Measurements from ENCODE around the gene ST13. TPM values are rescaled to one million over a fixed set of nuclear protein-coding genes. Genes with fewer than 3 reads are reported as not detected.
"Not testable (repeated sequence)": the region's sequence is repeated elsewhere in the genome, so short reads cannot be mapped to it uniquely, and the experiment has no call there.

The ST13 gene
- total RNA-seq, 1 experiment from 2014 or later: 136 TPM

DNA sequence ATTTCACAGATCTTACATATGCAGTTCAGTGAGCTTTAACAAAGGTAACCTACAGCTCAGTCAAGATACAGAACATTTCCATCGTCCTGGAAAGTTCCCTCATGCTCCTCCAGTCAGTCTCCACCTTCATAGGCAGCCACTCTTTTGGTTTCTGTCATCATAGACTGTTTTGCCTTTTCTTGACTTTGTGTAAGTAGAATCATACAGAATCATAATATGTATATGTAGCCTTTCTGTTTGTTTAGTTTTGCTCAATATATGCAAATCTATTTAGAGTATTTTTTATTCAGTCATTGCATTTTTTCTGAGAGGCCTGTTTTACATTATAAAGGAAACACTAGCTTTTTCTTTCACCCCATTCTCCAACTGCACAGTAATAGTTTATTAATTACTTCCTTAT is 20.5 kb upstream of the ST13 start:
- TF ChIP-seq EZH2phosphoT487 (IDR thresholded peaks at IDR 0.05; ENCODE audit: borderline replicate concordance, low read length): no peak
- TF ChIP-seq, protein P1, sequence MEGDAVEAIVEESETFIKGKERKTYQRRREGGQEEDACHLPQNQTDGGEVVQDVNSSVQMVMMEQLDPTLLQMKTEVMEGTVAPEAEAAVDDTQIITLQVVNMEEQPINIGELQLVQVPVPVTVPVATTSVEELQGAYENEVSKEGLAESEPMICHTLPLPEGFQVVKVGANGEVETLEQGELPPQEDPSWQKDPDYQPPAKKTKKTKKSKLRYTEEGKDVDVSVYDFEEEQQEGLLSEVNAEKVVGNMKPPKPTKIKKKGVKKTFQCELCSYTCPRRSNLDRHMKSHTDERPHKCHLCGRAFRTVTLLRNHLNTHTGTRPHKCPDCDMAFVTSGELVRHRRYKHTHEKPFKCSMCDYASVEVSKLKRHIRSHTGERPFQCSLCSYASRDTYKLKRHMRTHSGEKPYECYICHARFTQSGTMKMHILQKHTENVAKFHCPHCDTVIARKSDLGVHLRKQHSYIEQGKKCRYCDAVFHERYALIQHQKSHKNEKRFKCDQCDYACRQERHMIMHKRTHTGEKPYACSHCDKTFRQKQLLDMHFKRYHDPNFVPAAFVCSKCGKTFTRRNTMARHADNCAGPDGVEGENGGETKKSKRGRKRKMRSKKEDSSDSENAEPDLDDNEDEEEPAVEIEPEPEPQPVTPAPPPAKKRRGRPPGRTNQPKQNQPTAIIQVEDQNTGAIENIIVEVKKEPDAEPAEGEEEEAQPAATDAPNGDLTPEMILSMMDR (conservative IDR thresholded peaks at IDR 0.05; ENCODE audit: low read depth, low read length): no peak
- no peak for TF ChIP-seq EZH2 (IDR thresholded peaks at IDR 0.05; ENCODE audit: low read length, unreplicated experiment)
- H3K9me3 ChIP-seq (ENCODE audit: low read length): no peaks in the 10 kb centered on the region
- no TSS peak for BruUV-seq (replicated peaks)
- H3F3A ChIP-seq (ENCODE audit: low read length, unreplicated experiment): no peaks in the 10 kb centered on the region
- no peaks in the 10 kb centered on the region for H3K36me3 ChIP-seq (ENCODE audit: low read depth, low read length)
- DNase-seq (no peak), ATAC-seq (no peak)
- no peaks in the 10 kb centered on the region for H3K79me2 ChIP-seq (ENCODE audit: low read length)
- POLR2A ChIA-PET (ENCODE audit: unreplicated experiment): no interaction called here
- no peaks in the 10 kb centered on the region for H3K4me1 ChIP-seq (ENCODE audit: insufficient read depth, low read length)
- intact Hi-C loops (cut with micrococcal nuclease): no loop called here
- no peak overlapping the region for H3K9ac ChIP-seq (ENCODE audit: low read length)
- H3K27me3 ChIP-seq (ENCODE audit: low read length): no peaks in the 10 kb centered on the region
- CTCF ChIA-PET: no interaction called here
- H3K9me2 ChIP-seq (replicated peaks; ENCODE audit: low read length): no peaks in the 10 kb centered on the region
- no peak overlapping the region for H3K4me3 ChIP-seq (ENCODE audit: low read length)
- H2AFZ ChIP-seq (ENCODE audit: low read length): no peak overlapping the region
- no peak overlapping the region for H3K4me2 ChIP-seq (ENCODE audit: low read length)
- H3K27ac ChIP-seq (ENCODE audit: low read length): no peak overlapping the region
- no peaks in the 10 kb centered on the region for H4K20me1 ChIP-seq (ENCODE audit: low read length)

DNA sequence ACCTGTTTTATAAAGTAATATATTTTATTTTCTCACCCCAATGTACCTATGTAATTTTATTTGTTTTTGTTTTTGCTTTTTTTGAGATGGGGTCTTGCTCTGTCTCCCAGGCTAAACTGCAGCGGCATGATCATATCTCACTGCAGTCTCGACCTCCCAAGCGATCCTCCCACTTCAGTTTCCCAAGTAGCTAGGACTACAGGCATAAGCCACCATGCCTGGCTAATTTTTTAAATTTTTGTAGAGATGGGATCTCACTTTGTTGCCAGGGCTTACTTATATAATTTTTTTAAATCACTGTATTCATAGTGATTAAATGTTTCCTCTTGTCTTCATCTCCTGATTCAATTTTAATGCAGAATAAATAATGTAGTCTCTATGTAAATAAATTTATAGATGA is 18.7 kb upstream of the ST13 start:
- no peaks in the 10 kb centered on the region for H3F3A ChIP-seq (ENCODE audit: low read length, unreplicated experiment)
- H3K9me2 ChIP-seq (replicated peaks; ENCODE audit: low read length): no peaks in the 10 kb centered on the region
- H4K20me1 ChIP-seq (ENCODE audit: low read length): no peaks in the 10 kb centered on the region
- DNase-seq (no peak), ATAC-seq (no peak)
- no peak overlapping the region for H3K4me3 ChIP-seq (ENCODE audit: low read length)
- H3K79me2 ChIP-seq (ENCODE audit: low read length): no peaks in the 10 kb centered on the region
- H3K36me3 ChIP-seq (ENCODE audit: low read depth, low read length): no peaks in the 10 kb centered on the region; the same call in 1 of the 2 replicates
- H3K27me3 ChIP-seq (ENCODE audit: low read length): no peaks in the 10 kb centered on the region
- no peak overlapping the region for H3K4me2 ChIP-seq (ENCODE audit: low read length)
- H3K9me3 ChIP-seq (ENCODE audit: low read length): no peaks in the 10 kb centered on the region
- POLR2A ChIA-PET (ENCODE audit: unreplicated experiment): interaction anchor here (0.7 kb wide), 1 partner anchor 76 kb away, joined by 5 read pairs; no protein-coding TSS in a partner anchor
- no peaks in the 10 kb centered on the region for H3K4me1 ChIP-seq (ENCODE audit: insufficient read depth, low read length)
- no peak overlapping the region for H3K27ac ChIP-seq (ENCODE audit: low read length)
- CTCF ChIA-PET: no interaction called here
- TF ChIP-seq, protein P1 (conservative IDR thresholded peaks at IDR 0.05; ENCODE audit: low read depth, low read length): no peak
- TF ChIP-seq EZH2phosphoT487 (IDR thresholded peaks at IDR 0.05; ENCODE audit: borderline replicate concordance, low read length) (no peak), EZH2 (IDR thresholded peaks at IDR 0.05; ENCODE audit: low read length, unreplicated experiment) (no peak)
- BruUV-seq (replicated peaks): no TSS peak
- no peak overlapping the region for H2AFZ ChIP-seq (ENCODE audit: low read length)
- no peak overlapping the region for H3K9ac ChIP-seq (ENCODE audit: low read length)
- intact Hi-C loops (cut with micrococcal nuclease): no loop called here

DNA sequence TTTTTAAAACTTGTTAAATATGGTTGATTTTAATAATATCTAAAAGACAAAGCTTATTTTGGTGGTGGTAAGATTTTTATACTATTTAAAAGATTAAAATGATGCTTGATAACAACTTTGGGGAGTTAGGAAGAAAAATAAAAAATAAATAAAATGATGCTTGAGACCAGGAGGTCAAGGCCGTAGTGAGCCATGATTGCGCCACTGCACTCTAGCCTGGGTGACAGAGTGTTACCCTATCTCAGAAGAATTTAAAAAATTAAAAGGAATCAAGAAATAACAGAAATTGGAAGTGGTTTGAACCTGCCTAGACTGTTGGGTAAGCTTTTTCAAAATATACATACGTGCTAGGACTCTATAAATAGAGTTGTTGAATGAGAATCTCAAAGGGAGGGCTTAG is 17.6 kb upstream of the ST13 start:
- Histone ChIP-seq H3K36me3 (ENCODE audit: low read depth, low read length) (no peaks in the 10 kb centered on the region; the same call in 1 of the 2 replicates), H3K4me2 (ENCODE audit: low read length) (no peak overlapping the region), H3K9me2 (replicated peaks; ENCODE audit: low read length) (no peaks in the 10 kb centered on the region), H3K27ac (ENCODE audit: low read length) (no peak overlapping the region), H3K4me3 (ENCODE audit: low read length) (no peak overlapping the region), H3F3A (ENCODE audit: low read length, unreplicated experiment) (no peaks in the 10 kb centered on the region), H3K27me3 (ENCODE audit: low read length) (no peaks in the 10 kb centered on the region), H4K20me1 (ENCODE audit: low read length) (no peaks in the 10 kb centered on the region), H3K79me2 (ENCODE audit: low read length) (no peaks in the 10 kb centered on the region), H2AFZ (ENCODE audit: low read length) (no peak overlapping the region), H3K4me1 (ENCODE audit: insufficient read depth, low read length) (no peaks in the 10 kb centered on the region), H3K9ac (ENCODE audit: low read length) (no peak overlapping the region), H3K9me3 (ENCODE audit: low read length) (no peaks in the 10 kb centered on the region)
- intact Hi-C loops (cut with micrococcal nuclease): no loop called here
- ATAC-seq (no peak), DNase-seq (no peak)
- BruUV-seq (replicated peaks): no TSS peak
- POLR2A ChIA-PET (ENCODE audit: unreplicated experiment): no interaction called here
- CTCF ChIA-PET: no interaction called here
- TF ChIP-seq EZH2phosphoT487 (IDR thresholded peaks at IDR 0.05; ENCODE audit: borderline replicate concordance, low read length): no peak
- no peak for TF ChIP-seq EZH2 (IDR thresholded peaks at IDR 0.05; ENCODE audit: low read length, unreplicated experiment)
- TF ChIP-seq, protein P1 (conservative IDR thresholded peaks at IDR 0.05; ENCODE audit: low read depth, low read length): no peak

DNA sequence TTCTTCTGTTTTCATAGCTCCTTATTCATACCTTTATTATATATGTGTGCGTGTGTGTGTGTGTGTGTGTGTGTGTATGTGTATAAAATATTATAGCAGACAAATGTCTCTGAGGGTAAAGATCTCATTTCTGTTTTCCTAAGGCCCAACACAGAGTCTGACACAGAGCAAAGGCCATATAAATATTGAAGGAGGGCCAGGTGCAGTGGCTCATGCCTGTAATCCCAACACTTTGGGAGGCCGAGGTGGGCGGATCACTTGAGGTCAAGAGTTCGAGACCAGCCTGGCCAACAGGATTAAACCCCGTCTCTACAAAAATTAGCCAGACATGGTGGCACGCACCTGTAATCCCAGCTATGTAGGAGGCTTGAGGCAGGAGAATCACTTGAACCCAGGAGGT is 11.9 kb upstream of the ST13 start:
- H3K79me2 ChIP-seq (ENCODE audit: low read length); H3F3A ChIP-seq (ENCODE audit: low read length, unreplicated experiment); POLR2A ChIA-PET (ENCODE audit: unreplicated experiment); CTCF ChIA-PET; intact Hi-C loops (cut with micrococcal nuclease); H3K9me3 ChIP-seq (ENCODE audit: low read length); H3K27ac ChIP-seq (ENCODE audit: low read length); DNase-seq; H3K36me3 ChIP-seq (ENCODE audit: low read depth, low read length); H3K27me3 ChIP-seq (ENCODE audit: low read length); H2AFZ ChIP-seq (ENCODE audit: low read length); BruUV-seq (replicated peaks); H3K4me3 ChIP-seq (ENCODE audit: low read length); H3K4me2 ChIP-seq (ENCODE audit: low read length); ATAC-seq; H3K9ac ChIP-seq (ENCODE audit: low read length); H4K20me1 ChIP-seq (ENCODE audit: low read length); H3K9me2 ChIP-seq (replicated peaks; ENCODE audit: low read length); H3K4me1 ChIP-seq (ENCODE audit: insufficient read depth, low read length): not testable (repeated sequence)

Data from PC-3 (cell line).